A673 (cell line): Measurements from ENCODE around the gene LEP. TPM values are rescaled to one million over a fixed set of nuclear protein-coding genes. Genes with fewer than 3 reads are reported as not detected.

ENCODE experiments used
- BruUV-seq: library from RNA; stranded (reverse); fragments of 400-500 nt; replicated peaks from 2 replicates; lab custom pipeline; 2021; lab: Mats Ljungman, UMichigan
- CTCF ChIA-PET: fragments of 300-600 bp; sonication (Branson Sonifier 250); formaldehyde crosslinking; loops from one replicate; lab custom pipeline; 2022; ENCODE audit warnings: antibody characterized with exemption; lab: Charles Lee
- POLR2A ChIA-PET: fragments of 300-600 bp; sonication (Branson Sonifier 250); formaldehyde crosslinking; loops from one replicate; lab custom pipeline; 2022; ENCODE audit warnings: antibody characterized with exemption; ENCODE audit not compliant: low non-redundant PET; lab: Charles Lee
- DNase-seq: peaks from one replicate; pipeline ENCODE4 v3.0.0-alpha.2; 2015; ENCODE audit warnings: low spot score
- H3K27ac ChIP-seq: fragments of 200-600 bp; sonication (generic); 2 replicates; pipeline ENCODE4 v1.5.1; 2016; ENCODE audit warnings: mixed run types, low read depth, mild to moderate bottlenecking, mixed read lengths, antibody characterized with exemption, low read length; ENCODE audit not compliant: poor library complexity, severe bottlenecking
- H3K27me3 ChIP-seq: fragments of 200-600 bp; sonication (generic); replicated peaks from 2 replicates; pipeline ENCODE4 v1.6.1; 2017; ENCODE audit warnings: mixed run types, low read depth, mild to moderate bottlenecking, mixed read lengths, antibody characterized with exemption, low read length; ENCODE audit not compliant: insufficient read depth, poor library complexity
- H3K36me3 ChIP-seq: fragments of 200-600 bp; sonication (generic); 2 replicates; pipeline ENCODE4 v1.6.1; 2016; ENCODE audit warnings: mixed run types, mild to moderate bottlenecking, mixed read lengths, antibody characterized with exemption, low read length; ENCODE audit not compliant: insufficient read depth, poor library complexity, severe bottlenecking
- H3K4me1 ChIP-seq: fragments of 200-600 bp; sonication (generic); 2 replicates; pipeline ENCODE4 v1.6.1; 2017; ENCODE audit warnings: mixed run types, mild to moderate bottlenecking, mixed read lengths, antibody characterized with exemption, low read length; ENCODE audit not compliant: insufficient read depth, poor library complexity, severe bottlenecking
- H3K4me3 ChIP-seq: fragments of 200-600 bp; sonication (generic); 2 replicates; pipeline ENCODE4 v1.5.1; 2016; ENCODE audit warnings: low read depth, mixed run types, mild to moderate bottlenecking, mixed read lengths, low read length; ENCODE audit not compliant: poor library complexity, severe bottlenecking
- H3K9me3 ChIP-seq: fragments of 200-600 bp; sonication (generic); 2 replicates; pipeline ENCODE4 v1.6.1; 2016; ENCODE audit warnings: mixed run types, low read depth, mild to moderate bottlenecking, mixed read lengths, antibody characterized with exemption, low read length; ENCODE audit not compliant: poor library complexity, severe bottlenecking
- CTCF ChIP-seq: fragments of 300-800, 200-600 bp; sonication (generic); conservative IDR thresholded peaks from 2 replicates; pipeline ENCODE4 v1.5.1; 2017; ENCODE audit warnings: low read depth, mild to moderate bottlenecking, antibody characterized with exemption, low read length, moderate library complexity, mixed read lengths
- EZH2 ChIP-seq: fragments of 200-600 bp; sonication (generic); IDR thresholded peaks from 2 replicates; pipeline ENCODE4 v1.6.1; 2017; ENCODE audit warnings: borderline replicate concordance, low read depth, mild to moderate bottlenecking, mixed read lengths, antibody characterized with exemption, low read length; ENCODE audit not compliant: poor library complexity, severe bottlenecking
- intact Hi-C: fragments of 100-400 bp; cut with micrococcal nuclease; formaldehyde crosslinking; loops from one replicate; pipeline ENCODE4 v1.10.0; 2022; ENCODE audit not compliant: unreplicated experiment
- total RNA-seq: library from RNA; stranded (reverse); gene quantifications from 2 replicates; pipeline ENCODE4 v1.2.3, GENCODE V29; 2021

The LEP gene
- total RNA-seq, 1 experiment from 2014 or later: not detected

- DNase-seq: no peak
- Histone ChIP-seq H3K27ac (no peak overlapping the region), H3K36me3 (no peaks in the 10 kb centered on the region), H3K9me3 (no peaks in the 10 kb centered on the region), H3K4me1 (no peaks in the 10 kb centered on the region), H3K27me3 (peaks cover 7% of the 10 kb centered on the region), H3K4me3 (no peak overlapping the region)
- ChIA-PET POLR2A (no interaction called here), CTCF (no interaction called here)
- BruUV-seq: no TSS peak
- intact Hi-C loops: no loop called here
- TF ChIP-seq EZH2: no peak
- no peak for TF ChIP-seq CTCF
Observed at GRCh38 chr7:128215281-128215680, 25.8 kb upstream of the LEP start.

- POLR2A ChIA-PET: no interaction called here
- Histone ChIP-seq H3K27ac (no peak overlapping the region), H3K4me1 (no peaks in the 10 kb centered on the region), H3K9me3 (no peaks in the 10 kb centered on the region), H3K4me3 (no peak overlapping the region), H3K36me3 (no peaks in the 10 kb centered on the region), H3K27me3 (peaks cover 10% of the 10 kb centered on the region)
- intact Hi-C loops: no loop called here
- CTCF ChIA-PET: no interaction called here
- BruUV-seq: no TSS peak
- TF ChIP-seq EZH2 (no peak), CTCF (no peak)
- DNase-seq: no peak
Observed at GRCh38 chr7:128215739-128216138, 25.3 kb upstream of the LEP start.

- peaks cover 14% of the 10 kb centered on the region for H3K27me3 ChIP-seq
- no peak overlapping the region for H3K27ac ChIP-seq
- H3K9me3 ChIP-seq: no peaks in the 10 kb centered on the region
- DNase-seq: no peak
- no peaks in the 10 kb centered on the region for H3K36me3 ChIP-seq
- CTCF ChIA-PET: no interaction called here
- intact Hi-C loops: no loop called here
- BruUV-seq: no TSS peak
- TF ChIP-seq CTCF (no peak), EZH2 (no peak)
- H3K4me1 ChIP-seq: no peaks in the 10 kb centered on the region
- H3K4me3 ChIP-seq: no peak overlapping the region
- POLR2A ChIA-PET: no interaction called here
Observed at GRCh38 chr7:128217030-128217805, 23.9 kb upstream of the LEP start.
